Thyroid gland (tissue), 4 donors: ENCODE results near the gene MAD1L1.

Experiments used
- POLR2A ChIP-seq, 2 donors: fragments of 450-650 bp; IDR thresholded peaks; one replicate each; pipeline ENCODE4 v1.6.1; 2017; ENCODE audit warnings: antibody characterized with exemption in 2 of 2, mild to moderate bottlenecking in 2 of 2, moderate library complexity in 1 of 2
- TF ChIP-seq, protein P1 (sequence below), 6 experiments: fragments of 200-600 bp in 3 of 6; fragments of 450-650 bp in 3 of 6; sonication (generic) in 3 of 6; IDR thresholded peaks; one replicate each; pipeline ENCODE4 v1.5.1; 2016 to 2019; ENCODE audit warnings: antibody characterized with exemption in 6 of 6, mild to moderate bottlenecking in 2 of 6, inconsistent platforms in 1 of 6, moderate library complexity in 1 of 6

GRCh38 chr7:1999278-1999984 lies 233.3 kb downstream of the MAD1L1 start:
- TF ChIP-seq, protein P1, sequence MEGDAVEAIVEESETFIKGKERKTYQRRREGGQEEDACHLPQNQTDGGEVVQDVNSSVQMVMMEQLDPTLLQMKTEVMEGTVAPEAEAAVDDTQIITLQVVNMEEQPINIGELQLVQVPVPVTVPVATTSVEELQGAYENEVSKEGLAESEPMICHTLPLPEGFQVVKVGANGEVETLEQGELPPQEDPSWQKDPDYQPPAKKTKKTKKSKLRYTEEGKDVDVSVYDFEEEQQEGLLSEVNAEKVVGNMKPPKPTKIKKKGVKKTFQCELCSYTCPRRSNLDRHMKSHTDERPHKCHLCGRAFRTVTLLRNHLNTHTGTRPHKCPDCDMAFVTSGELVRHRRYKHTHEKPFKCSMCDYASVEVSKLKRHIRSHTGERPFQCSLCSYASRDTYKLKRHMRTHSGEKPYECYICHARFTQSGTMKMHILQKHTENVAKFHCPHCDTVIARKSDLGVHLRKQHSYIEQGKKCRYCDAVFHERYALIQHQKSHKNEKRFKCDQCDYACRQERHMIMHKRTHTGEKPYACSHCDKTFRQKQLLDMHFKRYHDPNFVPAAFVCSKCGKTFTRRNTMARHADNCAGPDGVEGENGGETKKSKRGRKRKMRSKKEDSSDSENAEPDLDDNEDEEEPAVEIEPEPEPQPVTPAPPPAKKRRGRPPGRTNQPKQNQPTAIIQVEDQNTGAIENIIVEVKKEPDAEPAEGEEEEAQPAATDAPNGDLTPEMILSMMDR (IDR thresholded peaks at IDR 0.05), result no peak
- no peak for TF ChIP-seq POLR2A (IDR thresholded peaks at IDR 0.05)
